ENCODE measurements around the gene ZNF32. TPM values are rescaled to one million over a fixed set of nuclear protein-coding genes. Genes with fewer than 3 reads are reported as not detected.
"Not testable (repeated sequence)": the region's sequence is repeated elsewhere in the genome, so short reads cannot be mapped to it uniquely, and the experiment has no call there.

Gene ZNF32
- total and polyA plus RNA-seq, 2 of the 8 experiments (the other 6 are each of a cell fraction or from before 2014, with no cell fraction given) = 17.2 to 22.5 TPM

DNA sequence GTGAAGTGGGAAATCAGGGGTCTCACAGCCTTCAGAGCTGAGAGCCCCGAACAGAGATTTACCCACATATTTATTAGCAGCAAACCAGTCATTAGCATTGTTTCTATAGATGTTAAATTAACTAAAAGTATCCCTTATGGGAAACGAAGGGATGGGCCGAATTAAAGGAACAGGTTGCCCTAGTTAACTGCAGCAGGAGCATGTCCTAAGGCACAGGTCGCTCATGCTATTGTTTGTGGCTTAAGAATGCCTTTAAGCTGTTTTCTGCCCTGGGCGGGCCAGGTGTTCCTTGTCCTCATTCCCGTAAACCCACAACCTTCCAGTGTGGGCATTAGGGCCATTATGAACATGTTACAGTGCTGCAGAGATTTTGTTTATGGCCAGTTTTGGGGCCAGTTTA, 47.1 kb downstream of the ZNF32 start:
- H3K18ac ChIP-seq (ENCODE audit: extremely low read depth, low read length); H3K23ac ChIP-seq (ENCODE audit: insufficient read length); DNase-seq (ENCODE audit: low read depth in 1 of 2, low spot score in 2 of 2); H2BK12ac ChIP-seq (ENCODE audit: low read depth, low read length); H4K20me1 ChIP-seq (replicated peaks in 1 of 2; ENCODE audit: control insufficient read depth in 1 of 2, insufficient read depth in 2 of 2, low read length in 2 of 2); H2AK5ac ChIP-seq (ENCODE audit: low read depth, low read length); H3K36me3 ChIP-seq (ENCODE audit: control insufficient read depth in 2 of 4, insufficient read depth in 4 of 4, low read length in 3 of 4); H3K14ac ChIP-seq (ENCODE audit: insufficient read length); H2AFZ ChIP-seq (ENCODE audit: low read length); H3K79me1 ChIP-seq (ENCODE audit: low read depth, low read length); H3K79me2 ChIP-seq (ENCODE audit: control insufficient read depth in 1 of 2, insufficient read depth in 2 of 2, low read length in 2 of 2); FAIRE-seq; H2BK5ac ChIP-seq (ENCODE audit: low read depth, low read length); H3K4me3 ChIP-seq (ENCODE audit: extremely low read depth in 1 of 4, insufficient read depth in 2 of 4, low read depth in 3 of 4, low read length in 4 of 4); H2BK120ac ChIP-seq (replicated peaks; ENCODE audit: low read depth, low read length); H2BK20ac ChIP-seq (ENCODE audit: low read length); POLR2A ChIA-PET (ENCODE audit: partially characterized antibody); H3K4me1 ChIP-seq (replicated peaks in 1 of 4; ENCODE audit: control insufficient read depth in 3 of 4, insufficient read depth in 4 of 4, low read length in 3 of 4); H4K5ac ChIP-seq (ENCODE audit: insufficient read length, low read depth, low read length); H3K27me3 ChIP-seq (replicated peaks in 1 of 4; ENCODE audit: control insufficient read depth in 3 of 4, extremely low read depth in 1 of 4, insufficient read depth in 3 of 4, low read length in 3 of 4); H2BK15ac ChIP-seq (ENCODE audit: low read length); H4K8ac ChIP-seq (ENCODE audit: extremely low read depth, insufficient read depth, low read length); H3K4ac ChIP-seq (replicated peaks; ENCODE audit: insufficient read length, low read depth, low read length); H3K4me2 ChIP-seq (ENCODE audit: insufficient read depth in 1 of 2, low read depth in 2 of 2, low read length in 2 of 2); H3K9ac ChIP-seq (replicated peaks in 1 of 4; ENCODE audit: extremely low read depth in 1 of 4, low read depth in 3 of 4, low read length in 3 of 4); CTCF ChIA-PET (ENCODE audit: partially characterized antibody); H4K91ac ChIP-seq (replicated peaks; ENCODE audit: insufficient read length, low read length); H3K56ac ChIP-seq (replicated peaks; ENCODE audit: insufficient read length, low read depth, low read length); H3K27ac ChIP-seq (ENCODE audit: low read depth, low read length); H3K23me2 ChIP-seq (ENCODE audit: low read depth, low read length): not testable (repeated sequence)
- 79% methylated on average over 6 of the region's 6 CpGs; no CpG with 5 or more reads in 1 of the 2 experiments for WGBS, 2 experiments (ENCODE audit: extremely low coverage in 1 of 2, insufficient coverage in 1 of 2, insufficient read length in 1 of 2, insufficient replicate concordance in 2 of 2, low coverage in 1 of 2, low lambda C conversion rate in 2 of 2, missing lambda C conversion rate in 1 of 2)
- peaks cover 15 to 29% of the 10 kb centered on the region in 2 experiments; a peak in 3 of 4 replicates for H3K9me3 ChIP-seq (ENCODE audit: insufficient read depth in 2 of 2, low read depth in 1 of 2, low read length in 1 of 2)
